ENCODE measurements around the gene FKBP8. TPM values are rescaled to one million over a fixed set of nuclear protein-coding genes. Genes with fewer than 3 reads are reported as not detected.
"Not testable (repeated sequence)": the region's sequence is repeated elsewhere in the genome, so short reads cannot be mapped to it uniquely, and the experiment has no call there.

The FKBP8 gene
- total RNA-seq, 1 experiment from 2014 or later = 243 TPM

GRCh38 chr19:18541992-18542940 lies 1.1 kb downstream of the FKBP8 start:
- peaks cover 7% of the 10 kb centered on the region; the same call in 1 of the 2 replicates for H3K36me3 ChIP-seq (ENCODE audit: low read depth, low read length)
- ChIA-PET POLR2A (ENCODE audit: unreplicated experiment) (interaction anchor here (0.5 kb wide), 1 partner anchor 21 kb away, joined by 3 read pairs; no protein-coding TSS in a partner anchor), CTCF (interaction anchor here (0.7 kb wide), 1 partner anchor 71 kb away, joined by 3 read pairs; no protein-coding TSS in a partner anchor)
- no peaks in the 10 kb centered on the region for H3K9me3 ChIP-seq (ENCODE audit: low read length)
- DNase-seq (no peak), ATAC-seq (no peak)
- H3F3A ChIP-seq (ENCODE audit: low read length, unreplicated experiment) = no peaks in the 10 kb centered on the region
- no peaks in the 10 kb centered on the region for H3K27me3 ChIP-seq (ENCODE audit: low read length)
- intact Hi-C loops (cut with micrococcal nuclease) = no loop called here
- H3K4me1 ChIP-seq (ENCODE audit: insufficient read depth, low read length) = peaks cover 13% of the 10 kb centered on the region; the same call in 1 of the 2 replicates
- H3K4me3 ChIP-seq (ENCODE audit: low read length) = peak overlapping the region; percentile 70
- TF ChIP-seq EZH2phosphoT487 (IDR thresholded peaks at IDR 0.05; ENCODE audit: borderline replicate concordance, low read length) = no peak
- no peak for TF ChIP-seq EZH2 (IDR thresholded peaks at IDR 0.05; ENCODE audit: low read length, unreplicated experiment)
- TF ChIP-seq CTCF (conservative IDR thresholded peaks at IDR 0.05; ENCODE audit: low read depth, low read length) = no peak
- BruUV-seq (replicated peaks) = no TSS peak
- H2AFZ ChIP-seq (ENCODE audit: low read length) = peak overlapping the region; percentile 42
- H3K9ac ChIP-seq (ENCODE audit: low read length) = peak overlapping the region; percentile 46; the same call in 1 of the 2 replicates
- peak overlapping the region; percentile 89 for H3K4me2 ChIP-seq (ENCODE audit: low read length)
- no peaks in the 10 kb centered on the region for H4K20me1 ChIP-seq (ENCODE audit: low read length)
- no peak overlapping the region for H3K27ac ChIP-seq (ENCODE audit: low read length)
- H3K79me2 ChIP-seq (ENCODE audit: low read length) = peaks cover 11% of the 10 kb centered on the region
- no peaks in the 10 kb centered on the region for H3K9me2 ChIP-seq (replicated peaks; ENCODE audit: low read length)

- H3K36me3 ChIP-seq (ENCODE audit: low read depth, low read length) = peaks cover 8% of the 10 kb centered on the region; the same call in 1 of the 2 replicates
- BruUV-seq (replicated peaks) = TSS peak; percentile 10
- DNase-seq (no peak), ATAC-seq (no peak)
- POLR2A ChIA-PET (ENCODE audit: unreplicated experiment) = no interaction called here
- no peaks in the 10 kb centered on the region for H3K9me2 ChIP-seq (replicated peaks; ENCODE audit: low read length)
- H3K4me2 ChIP-seq (ENCODE audit: low read length) = no peak overlapping the region
- H3K4me1 ChIP-seq (ENCODE audit: insufficient read depth, low read length) = peaks cover 13% of the 10 kb centered on the region; the same call in 1 of the 2 replicates
- no peaks in the 10 kb centered on the region for H4K20me1 ChIP-seq (ENCODE audit: low read length)
- CTCF ChIA-PET = interaction anchor here (0.7 kb wide), 1 partner anchor 70 kb away, joined by 3 read pairs; no protein-coding TSS in a partner anchor
- H3F3A ChIP-seq (ENCODE audit: low read length, unreplicated experiment) = no peaks in the 10 kb centered on the region
- H3K79me2 ChIP-seq (ENCODE audit: low read length) = peaks cover 11% of the 10 kb centered on the region
- no peaks in the 10 kb centered on the region for H3K9me3 ChIP-seq (ENCODE audit: low read length)
- intact Hi-C loops (cut with micrococcal nuclease) = no loop called here
- no peaks in the 10 kb centered on the region for H3K27me3 ChIP-seq (ENCODE audit: low read length)
- no peak overlapping the region for H3K9ac ChIP-seq (ENCODE audit: low read length)
- H2AFZ ChIP-seq (ENCODE audit: low read length) = no peak overlapping the region
- H3K27ac ChIP-seq (ENCODE audit: low read length) = no peak overlapping the region
- no peak overlapping the region for H3K4me3 ChIP-seq (ENCODE audit: low read length)
- no peak for TF ChIP-seq CTCF (conservative IDR thresholded peaks at IDR 0.05; ENCODE audit: low read depth, low read length)
- TF ChIP-seq EZH2 (IDR thresholded peaks at IDR 0.05; ENCODE audit: low read length, unreplicated experiment) = no peak
- no peak for TF ChIP-seq EZH2phosphoT487 (IDR thresholded peaks at IDR 0.05; ENCODE audit: borderline replicate concordance, low read length)
Observed at GRCh38 chr19:18541258-18541991, 1.9 kb downstream of the FKBP8 start.

GRCh38 chr19:18540200-18540599 lies 3.2 kb downstream of the FKBP8 start:
- POLR2A ChIA-PET (ENCODE audit: unreplicated experiment); H3K9ac ChIP-seq (ENCODE audit: low read length); H3K4me3 ChIP-seq (ENCODE audit: low read length); H2AFZ ChIP-seq (ENCODE audit: low read length); H3K36me3 ChIP-seq (ENCODE audit: low read depth, low read length); BruUV-seq (replicated peaks); CTCF ChIA-PET; H3K9me2 ChIP-seq (replicated peaks; ENCODE audit: low read length); H3K9me3 ChIP-seq (ENCODE audit: low read length); ATAC-seq; H4K20me1 ChIP-seq (ENCODE audit: low read length); H3F3A ChIP-seq (ENCODE audit: low read length, unreplicated experiment); H3K27me3 ChIP-seq (ENCODE audit: low read length); H3K4me2 ChIP-seq (ENCODE audit: low read length); intact Hi-C loops (cut with micrococcal nuclease); DNase-seq; H3K27ac ChIP-seq (ENCODE audit: low read length): not testable (repeated sequence)
- Histone ChIP-seq H3K4me1 (ENCODE audit: insufficient read depth, low read length) (peaks cover 13% of the 10 kb centered on the region; the same call in 1 of the 2 replicates), H3K79me2 (ENCODE audit: low read length) (peaks cover 11% of the 10 kb centered on the region)

Measured in PC-3 (cell line).